Astrocyte (in vitro differentiated cells and primary cell): ENCODE data around the gene SORD.
"Not testable (repeated sequence)": the region's sequence is repeated elsewhere in the genome, so short reads cannot be mapped to it uniquely, and the experiment has no call there.

Experiments used
- EZH2 ChIP-seq: IDR thresholded peaks from 2 replicates; pipeline ENCODE4 v1.6.1; 2012; ENCODE audit warnings: mild to moderate bottlenecking, low read length, inconsistent platforms; ENCODE audit not compliant: insufficient read depth
- TF ChIP-seq, protein P1 (sequence below): IDR thresholded peaks from 2 replicates; pipeline ENCODE4 v1.5.1; 2011; ENCODE audit warnings: low read depth, mild to moderate bottlenecking, inconsistent platforms, low read length, moderate library complexity; ENCODE audit not compliant: insufficient read depth

DNA sequence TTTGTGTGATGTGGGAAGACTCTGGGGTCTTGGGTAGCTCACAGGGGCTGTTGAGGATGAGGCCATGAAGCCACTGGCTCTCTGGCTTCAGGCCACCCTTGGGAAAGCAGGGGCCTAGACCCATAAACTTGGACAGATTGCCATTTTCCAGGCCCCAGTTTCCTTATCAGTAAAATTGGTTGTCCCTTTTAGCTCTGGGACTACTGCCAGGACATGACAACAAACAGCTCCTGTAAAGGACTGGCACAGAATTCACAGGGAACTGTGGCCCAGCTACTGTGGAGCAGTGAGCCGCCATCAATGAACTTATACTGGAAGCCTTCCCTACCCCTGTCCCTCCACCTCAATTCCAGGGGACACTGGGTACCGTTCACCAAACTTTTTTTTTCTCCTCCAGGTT is 54.4 kb downstream of the SORD start:
- TF ChIP-seq EZH2, result not testable (repeated sequence)
- TF ChIP-seq, protein P1, sequence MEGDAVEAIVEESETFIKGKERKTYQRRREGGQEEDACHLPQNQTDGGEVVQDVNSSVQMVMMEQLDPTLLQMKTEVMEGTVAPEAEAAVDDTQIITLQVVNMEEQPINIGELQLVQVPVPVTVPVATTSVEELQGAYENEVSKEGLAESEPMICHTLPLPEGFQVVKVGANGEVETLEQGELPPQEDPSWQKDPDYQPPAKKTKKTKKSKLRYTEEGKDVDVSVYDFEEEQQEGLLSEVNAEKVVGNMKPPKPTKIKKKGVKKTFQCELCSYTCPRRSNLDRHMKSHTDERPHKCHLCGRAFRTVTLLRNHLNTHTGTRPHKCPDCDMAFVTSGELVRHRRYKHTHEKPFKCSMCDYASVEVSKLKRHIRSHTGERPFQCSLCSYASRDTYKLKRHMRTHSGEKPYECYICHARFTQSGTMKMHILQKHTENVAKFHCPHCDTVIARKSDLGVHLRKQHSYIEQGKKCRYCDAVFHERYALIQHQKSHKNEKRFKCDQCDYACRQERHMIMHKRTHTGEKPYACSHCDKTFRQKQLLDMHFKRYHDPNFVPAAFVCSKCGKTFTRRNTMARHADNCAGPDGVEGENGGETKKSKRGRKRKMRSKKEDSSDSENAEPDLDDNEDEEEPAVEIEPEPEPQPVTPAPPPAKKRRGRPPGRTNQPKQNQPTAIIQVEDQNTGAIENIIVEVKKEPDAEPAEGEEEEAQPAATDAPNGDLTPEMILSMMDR, result not testable (repeated sequence)
